GM12873 (cell line): ENCODE data around the gene LLGL2.

Source experiments
- TF ChIP-seq, protein P1 (sequence below): IDR thresholded peaks from 2 replicates; pipeline ENCODE4 v1.5.1; 2012; ENCODE audit warnings: low read depth, mild to moderate bottlenecking, moderate library complexity, low read length, control low read depth; ENCODE audit not compliant: insufficient read depth; ENCODE audit errors: missing control alignments

LLGL2 gene

GRCh38 chr17:75511610-75512575 lies 13.6 kb upstream of the LLGL2 start:
- TF ChIP-seq, protein P1, sequence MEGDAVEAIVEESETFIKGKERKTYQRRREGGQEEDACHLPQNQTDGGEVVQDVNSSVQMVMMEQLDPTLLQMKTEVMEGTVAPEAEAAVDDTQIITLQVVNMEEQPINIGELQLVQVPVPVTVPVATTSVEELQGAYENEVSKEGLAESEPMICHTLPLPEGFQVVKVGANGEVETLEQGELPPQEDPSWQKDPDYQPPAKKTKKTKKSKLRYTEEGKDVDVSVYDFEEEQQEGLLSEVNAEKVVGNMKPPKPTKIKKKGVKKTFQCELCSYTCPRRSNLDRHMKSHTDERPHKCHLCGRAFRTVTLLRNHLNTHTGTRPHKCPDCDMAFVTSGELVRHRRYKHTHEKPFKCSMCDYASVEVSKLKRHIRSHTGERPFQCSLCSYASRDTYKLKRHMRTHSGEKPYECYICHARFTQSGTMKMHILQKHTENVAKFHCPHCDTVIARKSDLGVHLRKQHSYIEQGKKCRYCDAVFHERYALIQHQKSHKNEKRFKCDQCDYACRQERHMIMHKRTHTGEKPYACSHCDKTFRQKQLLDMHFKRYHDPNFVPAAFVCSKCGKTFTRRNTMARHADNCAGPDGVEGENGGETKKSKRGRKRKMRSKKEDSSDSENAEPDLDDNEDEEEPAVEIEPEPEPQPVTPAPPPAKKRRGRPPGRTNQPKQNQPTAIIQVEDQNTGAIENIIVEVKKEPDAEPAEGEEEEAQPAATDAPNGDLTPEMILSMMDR, result no peak

DNA sequence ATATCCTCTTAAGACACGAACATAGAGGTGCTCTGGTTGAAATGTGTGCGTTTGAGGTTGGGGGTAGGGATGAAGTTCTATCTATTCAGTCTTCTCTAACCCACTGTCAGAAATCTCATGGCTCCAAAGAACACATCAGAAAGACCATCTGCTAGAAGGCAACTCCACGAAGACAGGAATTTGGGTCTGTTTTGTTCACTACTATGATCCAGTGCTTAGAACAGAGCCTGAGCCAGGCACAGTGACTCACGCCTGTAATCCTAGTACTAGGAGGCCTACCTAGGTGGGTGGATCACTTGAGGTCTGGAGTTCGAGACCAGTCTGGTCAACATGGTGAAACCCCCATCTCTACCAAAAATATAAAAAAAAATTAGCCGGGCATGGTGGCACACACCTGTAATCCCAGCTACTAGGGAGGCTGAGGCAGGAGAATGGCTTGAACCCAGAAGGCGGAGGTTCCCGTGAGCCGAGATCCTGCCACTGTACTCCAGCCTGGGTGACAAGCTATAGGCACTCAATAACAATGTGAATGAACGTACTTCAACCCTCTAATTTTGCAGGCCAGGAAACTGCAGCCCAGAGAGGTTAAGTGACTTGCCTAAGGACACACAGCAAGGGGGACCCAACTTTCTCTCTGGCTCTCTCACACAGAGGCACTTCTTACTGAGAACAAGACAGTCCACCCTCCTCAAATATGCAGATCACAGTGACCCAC lies 12.4 kb upstream of the LLGL2 start:
- TF ChIP-seq, protein P1, result no peak

- TF ChIP-seq, protein P1, result no peak
Observed at GRCh38 chr17:75513641-75514000, 11.9 kb upstream of the LLGL2 start.

DNA sequence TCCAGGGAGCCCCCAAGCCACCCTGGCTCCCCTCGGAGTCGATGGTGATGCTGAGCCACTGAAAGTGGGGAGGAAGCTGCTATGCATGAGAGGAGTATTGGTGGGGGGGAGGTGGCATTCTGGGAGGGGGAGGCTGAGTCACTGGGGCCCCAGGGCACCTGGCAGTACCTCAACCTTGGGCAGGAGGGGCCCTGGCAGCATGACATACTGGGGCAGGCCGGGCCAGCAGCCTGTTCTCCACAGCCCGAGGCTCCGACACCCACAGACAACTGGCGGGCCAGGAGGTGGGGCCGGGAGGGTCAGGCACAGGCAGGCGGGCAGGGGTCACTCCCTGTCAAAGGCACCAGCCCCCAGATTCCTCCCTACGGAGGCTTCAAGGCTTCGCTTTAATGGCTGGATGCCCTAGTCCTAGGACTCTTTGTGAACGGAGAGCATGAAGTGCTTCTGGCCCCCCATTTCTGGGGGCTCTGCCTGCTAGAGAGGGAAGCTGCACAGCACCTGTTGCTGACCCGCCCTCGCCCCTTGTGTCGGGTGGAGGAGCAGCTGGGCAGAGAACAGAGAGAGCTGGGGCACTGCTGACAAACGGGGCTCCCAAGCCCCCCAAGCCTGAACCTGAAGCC lies 11.1 kb upstream of the LLGL2 start:
- TF ChIP-seq, protein P1, result no peak

- TF ChIP-seq, protein P1, result no peak
Observed at GRCh38 chr17:75514919-75515495, 10.5 kb upstream of the LLGL2 start.

GRCh38 chr17:75515496-75516254 lies 9.8 kb upstream of the LLGL2 start, which contains the start of gene CASKIN2:
TSS of gene CASKIN2 (minus strand) at chr17:75515537. CDS start at chr17:75513804, 1,733 bp downstream.
- TF ChIP-seq, protein P1, result peak; percentile 93
